UCSD-AML1 (cell line): ENCODE measurements around the gene POU4F2.

Experiments
- DNase-seq: peaks from one replicate; lab custom pipeline; 2025; ENCODE audit not compliant: unreplicated experiment; lab: John Stamatoyannopoulos, UW

The POU4F2 gene

GRCh38 chr4:146638786-146639505, at the start of gene POU4F2:
Gene POU4F2 (plus strand): TSS chr4:146638893. CDS start chr4:146639141, 248 bp downstream.
- DNase-seq = no peak

- DNase-seq = no peak
These were observed 47.9 kb upstream of the POU4F2 start for GRCh38 chr4:146590801-146591200.

GRCh38 chr4:146592019-146592418, 46.7 kb upstream of the POU4F2 start:
- DNase-seq = no peak

- no peak for DNase-seq
These were observed 5.8 kb upstream of the POU4F2 start for GRCh38 chr4:146632770-146633470.

- DNase-seq = no peak
These were observed 5.3 kb upstream of the POU4F2 start for GRCh38 chr4:146633471-146633800.

- DNase-seq = no peak
These were observed 3.9 kb upstream of the POU4F2 start for GRCh38 chr4:146634825-146635224.

GRCh38 chr4:146637621-146638332, 916 bp upstream of the POU4F2 start:
- no peak for DNase-seq

GRCh38 chr4:146638333-146638785, 334 bp upstream of the POU4F2 start:
- DNase-seq = no peak

- no peak for DNase-seq
These were observed 826 bp downstream of the POU4F2 start for GRCh38 chr4:146639506-146639932.

- no peak for DNase-seq
These were observed 1.4 kb downstream of the POU4F2 start for GRCh38 chr4:146640021-146640464.

GRCh38 chr4:146640465-146641061, 1.9 kb downstream of the POU4F2 start:
- DNase-seq = no peak

- DNase-seq = no peak
These were observed 3.1 kb downstream of the POU4F2 start for GRCh38 chr4:146641762-146642161.

- DNase-seq = no peak
These were observed 5.2 kb downstream of the POU4F2 start for GRCh38 chr4:146643812-146644401.

GRCh38 chr4:146645921-146646320, 7.2 kb downstream of the POU4F2 start:
- DNase-seq = no peak

- DNase-seq = no peak
These were observed 8.1 kb downstream of the POU4F2 start for GRCh38 chr4:146646593-146647325.

- DNase-seq = no peak
These were observed 9.1 kb downstream of the POU4F2 start for GRCh38 chr4:146647615-146648460.

GRCh38 chr4:146648461-146648783, 9.7 kb downstream of the POU4F2 start:
- no peak for DNase-seq

- no peak for DNase-seq
These were observed 10.5 kb downstream of the POU4F2 start for GRCh38 chr4:146649232-146649631.

GRCh38 chr4:146650034-146650433, 11.3 kb downstream of the POU4F2 start:
- no peak for DNase-seq
